Testis (tissue), 3 donors: Measurements from ENCODE around the gene ABCD1. TPM values are rescaled to one million over a fixed set of nuclear protein-coding genes. Genes with fewer than 3 reads are reported as not detected.
"Not testable (repeated sequence)": the region's sequence is repeated elsewhere in the genome, so short reads cannot be mapped to it uniquely, and the experiment has no call there.

Experiments
- DNase-seq: peaks from one replicate; pipeline ENCODE4 v3.0.0-alpha.2; 2019
- H3K27ac ChIP-seq, 2 donors: fragments of 200-600 bp; sonication (generic); one replicate each; pipeline ENCODE4 v1.5.1; 2019
- H3K27me3 ChIP-seq: fragments of 200-600 bp; sonication (generic); one replicate; pipeline ENCODE4 v1.5.1; 2019
- H3K36me3 ChIP-seq: fragments of 200-600 bp; sonication (generic); one replicate; pipeline ENCODE4 v1.5.1; 2017; ENCODE audit warnings: low read depth; ENCODE audit errors: missing control alignments
- H3K4me1 ChIP-seq: fragments of 200-600 bp; sonication (generic); one replicate; pipeline ENCODE4 v1.5.1; 2019
- H3K4me3 ChIP-seq, 2 donors: fragments of 200-600 bp; sonication (generic); one replicate each; pipeline ENCODE4 v1.5.1; 2017 to 2019
- H3K9me3 ChIP-seq: fragments of 200-600 bp; sonication (generic); one replicate; pipeline ENCODE4 v1.5.1; 2017
- CTCF ChIP-seq, 3 experiments: fragments of 450-650 bp in 2 of 3; fragments of 200-600 bp in 1 of 3; sonication (generic) in 1 of 3; IDR thresholded peaks; one replicate each; pipeline ENCODE4 v1.5.1; 2016 to 2019; ENCODE audit warnings: antibody characterized with exemption in 3 of 3, mild to moderate bottlenecking in 2 of 3, moderate library complexity in 1 of 3
- POLR2A ChIP-seq: fragments of 450-650 bp; IDR thresholded peaks from one replicate; pipeline ENCODE4 v1.6.1; 2017; ENCODE audit warnings: antibody characterized with exemption, mild to moderate bottlenecking, moderate library complexity
- WGBS, 2 donors: methylation state at CpG; one replicate each; pipeline ENCODE4 v1.1.5; 2018; 5-methylcytosine and 5-hydroxymethylcytosine counted together
- intact Hi-C: fragments of 100-400 bp; cut with DNase I; formaldehyde crosslinking; loops from one replicate; pipeline ENCODE4 v1.15.1; 2023; ENCODE audit warnings: low total_unique reads
- polyA plus RNA-seq: library from polyadenylated mRNA; stranded (reverse); fragments of 350-450 nt; fragmentation: Illumina TruSeq; extraction: RNeasy Lipid Tissue Mini Kit (QIAGEN cat#74804); gene quantifications from one replicate; pipeline ENCODE4 v1.2.3, GENCODE V29; 2014; ENCODE audit warnings: low read depth, low replicate concordance; ENCODE audit not compliant: insufficient read depth
- total RNA-seq, 2 donors: library from RNA; depleted of rRNA; stranded (reverse); fragments of >200 nt; gene quantifications; one replicate each; pipeline ENCODE4 v1.2.3, GENCODE V29; 2016

ABCD1 gene
- total and polyA plus RNA-seq, 3 donors from 2014 or later: 34.3 to 112 (median 84.4) TPM

GRCh38 chrX:153744210-153745066 is 19.8 kb downstream of the ABCD1 start:
- WGBS, 2 donors: 36 to 42% methylated on average over 11 to 22 of the region's 38 CpGs
- no peaks in the 10 kb centered on the region for H3K9me3 ChIP-seq
- TF ChIP-seq POLR2A: no peak
- no peak for TF ChIP-seq CTCF (IDR thresholded peaks at IDR 0.05)
- no peak for DNase-seq
- intact Hi-C loops: no loop called here
- no peaks in the 10 kb centered on the region for H3K36me3 ChIP-seq
- no peak overlapping the region for H3K4me3 ChIP-seq
- peak overlapping the region in 1 of 2 donors; percentile 50 for H3K27ac ChIP-seq
- H3K4me1 ChIP-seq: peaks cover 4% of the 10 kb centered on the region
- no peaks in the 10 kb centered on the region for H3K27me3 ChIP-seq

GRCh38 chrX:153745067-153745433 is 20.4 kb downstream of the ABCD1 start:
- H3K36me3 ChIP-seq, DNase-seq, H3K27me3 ChIP-seq, H3K4me1 ChIP-seq, H3K27ac ChIP-seq, H3K4me3 ChIP-seq, H3K9me3 ChIP-seq, intact Hi-C loops: not testable (repeated sequence)
- WGBS, 2 donors: 38 to 60% methylated on average over 7 to 9 of the region's 12 CpGs

- 89 to 92% methylated on average over 3 of the region's 3 CpGs for WGBS, 2 donors
- no peaks in the 10 kb centered on the region for H3K27me3 ChIP-seq
- no peak overlapping the region for H3K4me3 ChIP-seq
- H3K27ac ChIP-seq: no peak overlapping the region
- TF ChIP-seq CTCF (IDR thresholded peaks at IDR 0.05) (no peak), POLR2A (no peak)
- intact Hi-C loops: no loop called here
- no peak for DNase-seq
- peaks cover 4% of the 10 kb centered on the region for H3K4me1 ChIP-seq
- no peaks in the 10 kb centered on the region for H3K9me3 ChIP-seq
- no peaks in the 10 kb centered on the region for H3K36me3 ChIP-seq
Measured at GRCh38 chrX:153746359-153746758, 21.7 kb downstream of the ABCD1 start.

- H3K9me3 ChIP-seq, H3K36me3 ChIP-seq, H3K27me3 ChIP-seq, H3K4me3 ChIP-seq, intact Hi-C loops, H3K4me1 ChIP-seq, DNase-seq, H3K27ac ChIP-seq: not testable (repeated sequence)
- 70 to 82% methylated on average over 6 of the region's 6 CpGs for WGBS, 2 donors
Measured at GRCh38 chrX:153746991-153747390, 22.3 kb downstream of the ABCD1 start.

GRCh38 chrX:153749017-153749416 is 24.4 kb downstream of the ABCD1 start:
- 39 to 61% methylated on average over 5 to 7 of the region's 7 CpGs for WGBS, 2 donors
- H3K27ac ChIP-seq, H3K36me3 ChIP-seq, H3K4me1 ChIP-seq, H3K9me3 ChIP-seq, intact Hi-C loops, H3K4me3 ChIP-seq, H3K27me3 ChIP-seq: not testable (repeated sequence)
- DNase-seq: peak; percentile 61

GRCh38 chrX:153750127-153750774 is 25.6 kb downstream of the ABCD1 start:
- DNase-seq: no peak
- Histone ChIP-seq H3K4me3 (no peak overlapping the region), H3K27me3 (no peaks in the 10 kb centered on the region), H3K4me1 (no peaks in the 10 kb centered on the region), H3K27ac (no peak overlapping the region), H3K9me3 (no peaks in the 10 kb centered on the region), H3K36me3 (no peaks in the 10 kb centered on the region)
- 59 to 82% methylated on average over 8 to 12 of the region's 12 CpGs for whole genome bisulfite sequencing, 2 donors
- TF ChIP-seq CTCF (IDR thresholded peaks at IDR 0.05): no peak
- TF ChIP-seq POLR2A: no peak
- intact Hi-C loops: no loop called here
